Skeletal muscle satellite cell (primary cell): ENCODE data around the gene AQP10. TPM values are rescaled to one million over a fixed set of nuclear protein-coding genes. Genes with fewer than 3 reads are reported as not detected.
"Not testable (repeated sequence)": the region's sequence is repeated elsewhere in the genome, so short reads cannot be mapped to it uniquely, and the experiment has no call there.

Experiments
- H3K27me3 ChIP-seq: 2 replicates; pipeline ENCODE4 v1.7.0; 2013; ENCODE audit warnings: low read length; ENCODE audit not compliant: control insufficient read depth, insufficient read depth
- H3K36me3 ChIP-seq: 2 replicates; pipeline ENCODE4 v1.7.0; 2013; ENCODE audit warnings: mild to moderate bottlenecking, control low read depth, low read length; ENCODE audit not compliant: insufficient read depth
- H3K4me1 ChIP-seq: 2 replicates; pipeline ENCODE4 v1.7.0; 2013; ENCODE audit warnings: low read length; ENCODE audit not compliant: control insufficient read depth, insufficient read depth
- H3K4me2 ChIP-seq: 2 replicates; pipeline ENCODE4 v1.7.0; 2013; ENCODE audit warnings: mild to moderate bottlenecking, low read length
- H3K4me3 ChIP-seq: 2 replicates; pipeline ENCODE4 v1.7.0; 2013; ENCODE audit warnings: low read length
- H3K9ac ChIP-seq: 2 replicates; pipeline ENCODE4 v1.7.0; 2013; ENCODE audit warnings: mild to moderate bottlenecking, low read depth, low read length, moderate library complexity
- H3K9me3 ChIP-seq: replicated peaks from 2 replicates; pipeline ENCODE4 v1.7.0; 2013; ENCODE audit warnings: mild to moderate bottlenecking, control low read depth, low read length
- total RNA-seq: library from RNA; depleted of rRNA; stranded (reverse); fragments of >200 nt; gene quantifications from 2 replicates; pipeline ENCODE4 v1.2.3, GENCODE V29; 2012; rRNA removed

Gene AQP10, protein sequence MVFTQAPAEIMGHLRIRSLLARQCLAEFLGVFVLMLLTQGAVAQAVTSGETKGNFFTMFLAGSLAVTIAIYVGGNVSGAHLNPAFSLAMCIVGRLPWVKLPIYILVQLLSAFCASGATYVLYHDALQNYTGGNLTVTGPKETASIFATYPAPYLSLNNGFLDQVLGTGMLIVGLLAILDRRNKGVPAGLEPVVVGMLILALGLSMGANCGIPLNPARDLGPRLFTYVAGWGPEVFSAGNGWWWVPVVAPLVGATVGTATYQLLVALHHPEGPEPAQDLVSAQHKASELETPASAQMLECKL
- not detected in 2 replicates for total RNA-seq

- no peaks in the 10 kb centered on the region for H3K36me3 ChIP-seq
- H3K4me2 ChIP-seq = no peak within 1 kb of the TSS
- H3K9me3 ChIP-seq = no peaks in the 10 kb centered on the region
- H3K9ac ChIP-seq = no peak within 1 kb of the TSS
- no peak within 1 kb of the TSS for H3K4me3 ChIP-seq
- H3K4me1 ChIP-seq = peaks cover 2% of the 10 kb centered on the region
- H3K27me3 ChIP-seq = peaks cover 42% of the 10 kb centered on the region
These were observed at the start of gene AQP10 for GRCh38 chr1:154320882-154321608. Gene AQP10, plus strand, starts transcription at chr1:154321093. Its CDS starts 63 bp downstream, at chr1:154321156.

- Histone ChIP-seq H3K36me3 (peaks cover 35% of the 10 kb centered on the region), H3K4me3 (peak within 1 kb of the TSS; percentile 95), H3K27me3 (no peaks in the 10 kb centered on the region), H3K4me1 (peaks cover 14% of the 10 kb centered on the region), H3K9ac (peak within 1 kb of the TSS; percentile 95), H3K4me2 (peak within 1 kb of the TSS; percentile 97), H3K9me3 (no peaks in the 10 kb centered on the region)
These were observed 48.5 kb upstream of the AQP10 start, which contains the start of gene HAX1 for GRCh38 chr1:154272217-154272998. Gene HAX1, plus strand, starts transcription at chr1:154272629. Its CDS starts 95 bp downstream, at chr1:154272724.

- Histone ChIP-seq H3K4me1 (peaks cover 14% of the 10 kb centered on the region), H3K27me3 (no peaks in the 10 kb centered on the region), H3K36me3 (peaks cover 35% of the 10 kb centered on the region), H3K9me3 (no peaks in the 10 kb centered on the region), H3K4me2 (peak overlapping the region; percentile 97), H3K9ac (peak overlapping the region; percentile 95), H3K4me3 (peak overlapping the region; percentile 95)
These were observed 47.8 kb upstream of the AQP10 start for GRCh38 chr1:154272999-154273563.

DNA sequence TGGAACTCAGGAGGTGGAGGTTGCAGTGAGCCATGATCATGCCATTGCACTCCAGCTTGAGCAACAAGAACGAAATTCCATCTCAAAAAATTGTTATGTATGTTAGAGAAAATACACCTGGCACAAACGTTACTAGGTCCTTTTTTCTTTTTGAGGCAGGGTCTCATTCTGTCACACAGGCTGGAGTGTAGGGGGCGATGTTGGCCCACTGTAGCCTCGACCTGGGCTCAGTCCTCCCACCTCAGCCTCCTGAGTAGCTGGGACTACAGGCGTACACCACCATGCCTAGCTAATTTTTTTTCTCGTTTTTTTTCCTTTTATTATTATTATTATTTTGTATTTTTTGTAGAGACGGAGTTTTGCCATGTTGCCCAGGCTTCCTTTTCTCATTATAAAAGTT lies 44.1 kb upstream of the AQP10 start:
- Histone ChIP-seq H3K4me3 (no peak overlapping the region), H3K36me3 (peaks cover 12% of the 10 kb centered on the region), H3K4me2 (no peak overlapping the region), H3K9ac (no peak overlapping the region), H3K27me3 (no peaks in the 10 kb centered on the region), H3K4me1 (peaks cover 9% of the 10 kb centered on the region), H3K9me3 (no peaks in the 10 kb centered on the region)

GRCh38 chr1:154287591-154287990 lies 33.3 kb upstream of the AQP10 start:
- H3K36me3 ChIP-seq, H3K4me3 ChIP-seq, H3K4me2 ChIP-seq, H3K9ac ChIP-seq, H3K4me1 ChIP-seq, H3K27me3 ChIP-seq, H3K9me3 ChIP-seq: not testable (repeated sequence)

GRCh38 chr1:154288661-154289060 lies 32.2 kb upstream of the AQP10 start:
- H3K27me3 ChIP-seq = peaks cover 8% of the 10 kb centered on the region
- no peak overlapping the region for H3K4me2 ChIP-seq
- no peaks in the 10 kb centered on the region for H3K9me3 ChIP-seq
- no peak overlapping the region for H3K9ac ChIP-seq
- no peaks in the 10 kb centered on the region for H3K36me3 ChIP-seq
- no peaks in the 10 kb centered on the region for H3K4me1 ChIP-seq
- no peak overlapping the region for H3K4me3 ChIP-seq

DNA sequence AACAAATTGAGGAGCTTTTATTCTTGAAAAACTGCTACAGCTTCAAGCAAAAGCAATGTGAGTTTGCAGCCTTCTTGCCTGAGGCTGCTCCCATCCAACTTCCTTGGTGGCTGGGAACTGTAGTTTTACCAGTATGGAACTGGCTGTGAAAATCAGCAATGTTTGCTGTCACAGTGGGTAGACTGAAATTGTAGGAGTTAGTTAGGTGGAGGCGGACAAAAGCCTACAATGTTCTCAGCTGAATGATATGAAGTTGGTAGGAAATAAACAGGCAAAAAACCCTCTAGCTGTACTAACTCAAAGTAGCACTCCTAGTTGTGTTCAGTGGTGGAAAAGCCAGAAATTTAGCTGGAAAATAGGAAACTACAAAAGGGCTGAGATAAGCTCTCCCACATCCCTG lies 30.0 kb upstream of the AQP10 start:
- Histone ChIP-seq H3K4me2 (no peak overlapping the region), H3K4me1 (no peaks in the 10 kb centered on the region), H3K9ac (no peak overlapping the region), H3K9me3 (no peaks in the 10 kb centered on the region), H3K36me3 (no peaks in the 10 kb centered on the region), H3K27me3 (peaks cover 8% of the 10 kb centered on the region), H3K4me3 (no peak overlapping the region)

GRCh38 chr1:154295408-154296235 lies 25.3 kb upstream of the AQP10 start:
- Histone ChIP-seq H3K36me3 (no peaks in the 10 kb centered on the region), H3K9ac (no peak overlapping the region), H3K9me3 (no peaks in the 10 kb centered on the region), H3K4me2 (no peak overlapping the region), H3K4me3 (no peak overlapping the region), H3K27me3 (peaks cover 8% of the 10 kb centered on the region), H3K4me1 (no peaks in the 10 kb centered on the region)

GRCh38 chr1:154301582-154301981 lies 19.3 kb upstream of the AQP10 start:
- no peak overlapping the region for H3K4me3 ChIP-seq
- H3K4me2 ChIP-seq = no peak overlapping the region
- no peak overlapping the region for H3K9ac ChIP-seq
- H3K9me3 ChIP-seq = no peaks in the 10 kb centered on the region
- H3K27me3 ChIP-seq = peaks cover 6% of the 10 kb centered on the region
- H3K4me1 ChIP-seq = no peaks in the 10 kb centered on the region
- H3K36me3 ChIP-seq = no peaks in the 10 kb centered on the region

- H3K9ac ChIP-seq = no peak overlapping the region
- no peaks in the 10 kb centered on the region for H3K9me3 ChIP-seq
- H3K27me3 ChIP-seq = peaks cover 6% of the 10 kb centered on the region
- H3K4me1 ChIP-seq = no peaks in the 10 kb centered on the region
- no peaks in the 10 kb centered on the region for H3K36me3 ChIP-seq
- H3K4me2 ChIP-seq = no peak overlapping the region
- H3K4me3 ChIP-seq = no peak overlapping the region
These were observed 16.1 kb upstream of the AQP10 start for GRCh38 chr1:154304664-154305337.
